ENCODE measurements around the gene ESF1.

Gene ESF1

DNA sequence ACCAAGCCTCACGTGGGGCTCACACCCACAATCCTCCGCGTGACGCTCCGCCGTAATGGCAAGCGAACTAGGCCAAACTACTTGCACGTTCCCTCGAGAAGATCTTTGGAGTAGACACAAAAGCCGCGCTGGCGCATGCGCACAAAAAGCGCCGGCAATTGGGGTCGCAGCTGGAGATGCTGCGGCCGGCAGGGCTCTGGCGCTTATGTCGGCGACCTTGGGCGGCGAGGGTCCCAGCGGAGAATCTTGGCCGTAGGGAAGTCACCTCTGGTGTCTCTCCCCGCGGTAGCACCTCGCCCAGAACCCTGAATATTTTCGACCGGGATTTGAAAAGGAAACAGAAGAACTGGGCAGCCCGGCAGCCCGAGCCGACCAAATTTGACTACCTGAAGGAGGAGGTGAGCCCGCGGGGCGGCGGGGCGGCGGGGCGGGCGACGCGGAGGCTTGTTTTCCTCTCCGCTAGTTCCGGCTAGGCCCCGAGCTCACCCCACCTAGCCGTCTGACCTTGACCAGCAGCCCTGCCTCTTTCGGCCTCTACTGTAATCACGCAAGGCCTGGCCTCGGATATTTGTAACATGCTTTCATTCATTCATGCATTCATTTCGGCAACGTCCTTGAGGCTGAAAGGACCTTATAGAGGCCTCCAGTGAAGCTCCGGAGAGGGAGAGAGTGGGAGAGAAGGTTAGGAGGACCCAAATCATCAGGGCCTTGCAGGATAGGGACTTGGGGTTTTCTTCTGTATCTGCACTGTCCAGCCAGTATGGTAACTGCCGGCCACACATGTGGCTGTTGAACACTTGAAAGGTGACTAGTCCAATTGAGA is at the start of gene ESF1, which contains the start of gene NDUFAF5:
Gene ESF1, minus strand, starts transcription at position 27 of the 823 bp plus-strand sequence. CDS start 1,779 bp downstream, outside the sequence.
Gene NDUFAF5, plus strand, starts transcription at position 136 of the 823 bp plus-strand sequence. Its CDS starts 41 bp downstream, at position 177.
- DNase-seq = peak; percentile 92

- no peak for DNase-seq
These were observed 46.8 kb upstream of the ESF1 start for GRCh38 chr20:13831476-13831875.

DNA sequence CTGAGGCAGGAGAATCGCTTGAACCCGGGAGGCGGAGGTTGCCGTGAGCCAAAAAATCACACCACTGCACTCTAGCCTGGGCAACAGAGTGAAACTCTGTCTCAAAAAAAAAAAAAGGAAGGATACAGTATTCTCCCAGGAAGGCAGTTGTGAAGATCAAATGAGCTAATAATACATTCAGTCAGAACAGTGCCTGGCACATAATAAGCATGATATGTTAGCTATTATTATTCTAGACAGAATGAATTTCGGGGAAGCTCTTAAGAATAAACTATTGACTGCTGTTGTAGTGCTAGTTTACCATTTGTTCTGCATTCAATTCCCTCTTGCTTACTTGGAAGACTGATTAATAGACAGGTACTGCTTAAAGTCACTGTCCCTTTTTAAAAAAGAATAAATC is 40.7 kb upstream of the ESF1 start:
- no peak for DNase-seq

DNA sequence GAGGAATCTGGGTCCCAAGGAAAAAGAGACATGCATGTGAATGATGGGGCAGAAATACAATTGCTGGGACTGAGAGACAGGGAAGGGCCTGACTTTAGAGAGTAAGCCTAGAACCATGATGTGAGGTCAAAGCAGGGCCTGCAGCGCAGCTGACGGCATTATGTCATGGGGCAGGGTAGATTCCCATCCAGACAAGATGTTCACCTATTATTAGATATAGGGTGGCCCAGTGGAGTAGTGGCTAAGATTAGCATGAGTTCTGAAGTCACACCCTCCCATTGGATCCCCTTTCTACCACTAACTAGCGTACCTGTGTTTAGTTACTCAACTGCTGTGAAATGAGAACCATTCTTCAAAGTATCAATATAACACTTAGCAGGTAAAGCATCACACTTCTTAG is 39.7 kb upstream of the ESF1 start:
- no peak for DNase-seq

GRCh38 chr20:13822459-13822858 is 37.7 kb upstream of the ESF1 start:
- DNase-seq = no peak

GRCh38 chr20:13821876-13822275 is 37.2 kb upstream of the ESF1 start:
- no peak for DNase-seq

GRCh38 chr20:13819885-13820645 is 35.3 kb upstream of the ESF1 start:
- no peak for DNase-seq

DNA sequence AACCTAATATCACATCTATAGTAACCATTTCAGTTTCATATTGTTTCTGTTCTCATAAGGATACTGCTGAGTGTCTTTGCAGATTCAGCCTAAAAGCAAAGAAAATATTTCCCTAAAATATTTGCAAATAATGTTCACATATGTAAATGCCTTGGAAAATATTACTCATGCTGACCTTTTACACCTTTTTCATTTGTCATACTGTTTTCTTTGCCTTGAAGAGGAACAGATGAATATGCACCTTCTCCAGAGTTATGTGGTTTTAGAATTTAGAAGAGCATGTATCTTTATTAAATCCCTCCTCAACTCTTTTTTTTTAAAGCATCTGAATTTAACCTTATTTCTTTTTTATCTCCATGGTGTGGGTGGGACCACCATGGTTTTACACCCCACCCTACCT is 32.6 kb upstream of the ESF1 start:
- no peak for DNase-seq

GRCh38 chr20:13816757-13817156 is 32.0 kb upstream of the ESF1 start:
- no peak for DNase-seq

DNA sequence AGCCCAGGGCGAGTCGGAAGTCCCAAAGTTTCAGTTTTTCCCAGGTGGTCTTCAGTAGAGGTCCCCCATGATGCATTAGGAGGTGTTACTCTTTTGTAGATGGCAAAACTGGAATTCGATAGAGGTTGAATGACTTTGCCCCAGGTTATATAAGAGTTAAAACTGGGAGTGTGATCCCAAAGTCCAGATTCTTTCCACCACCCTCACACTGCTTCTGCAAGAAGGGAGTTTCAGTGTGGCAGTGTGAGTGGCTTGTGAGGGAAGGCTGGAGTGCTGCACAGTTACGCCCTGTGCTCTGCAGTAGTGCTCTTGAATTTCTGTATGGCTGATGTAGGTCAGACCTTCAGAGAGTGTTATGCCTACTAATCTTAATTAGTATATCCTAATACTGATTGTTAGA is 30.0 kb upstream of the ESF1 start:
- DNase-seq = no peak

DNA sequence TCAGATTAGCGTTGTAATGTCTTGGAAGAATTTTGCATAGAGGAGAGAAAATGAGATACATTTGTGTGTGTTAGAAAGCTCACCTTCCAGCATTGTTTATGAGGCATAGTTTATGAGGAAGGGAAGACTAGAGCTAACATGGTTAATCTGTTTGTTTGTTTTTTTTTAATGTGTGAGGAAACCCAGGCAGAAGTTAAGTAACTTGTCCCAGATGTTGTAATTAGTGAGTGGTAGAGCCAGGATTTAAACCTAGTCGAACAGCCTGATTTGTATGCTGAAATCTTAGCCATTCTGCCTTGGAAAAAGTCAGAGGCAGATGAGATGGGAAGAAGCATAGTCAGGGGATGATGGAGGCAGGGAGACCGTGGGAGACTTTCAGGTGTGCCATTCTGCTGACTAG is 29.2 kb upstream of the ESF1 start:
- no peak for DNase-seq

GRCh38 chr20:13810446-13810845 is 25.7 kb upstream of the ESF1 start:
- DNase-seq = no peak

- DNase-seq = no peak
These were observed 25.1 kb upstream of the ESF1 start for GRCh38 chr20:13809855-13810254.

GRCh38 chr20:13809373-13809772 is 24.7 kb upstream of the ESF1 start:
- no peak for DNase-seq

DNA sequence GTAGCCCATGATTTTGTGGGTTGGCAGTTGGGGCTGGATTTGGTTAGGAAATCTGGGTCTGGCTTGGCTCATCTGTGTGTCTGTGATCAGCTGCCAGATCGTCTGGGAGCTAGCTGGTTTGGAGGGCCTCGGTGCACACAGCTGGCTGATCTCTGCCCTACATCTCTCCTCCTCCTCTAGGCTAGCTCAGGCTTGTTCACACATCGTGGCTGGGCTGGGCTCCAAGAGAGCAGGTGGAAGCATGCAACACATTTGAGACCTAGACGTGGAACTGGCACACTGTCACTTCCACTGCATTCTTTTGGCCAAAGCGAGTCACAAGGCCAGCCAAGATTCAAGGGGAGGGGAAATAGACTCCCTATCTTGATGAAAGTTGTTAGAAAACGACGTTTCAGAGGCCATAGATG is 16.0 kb upstream of the ESF1 start:
- DNase-seq = no peak

DNA sequence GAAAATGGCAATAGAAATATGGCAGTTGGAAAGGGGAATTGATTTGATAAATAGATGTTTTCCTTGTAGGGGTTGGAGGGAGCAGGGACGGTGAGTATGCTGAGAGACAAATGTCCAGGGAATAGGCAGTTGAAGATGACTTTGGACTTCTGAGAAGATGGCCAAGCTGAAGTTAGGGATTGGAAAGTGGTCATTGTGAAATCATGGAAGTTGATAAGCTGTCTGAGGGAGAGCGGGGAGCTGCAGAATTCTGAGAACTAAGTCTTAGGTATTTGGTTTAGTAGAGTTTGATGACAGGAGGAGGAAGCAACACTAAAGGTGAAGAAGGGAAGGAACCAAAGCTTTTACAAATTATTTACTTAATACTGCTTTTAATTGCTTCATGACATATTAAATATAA is 15.3 kb upstream of the ESF1 start:
- no peak for DNase-seq

DNA sequence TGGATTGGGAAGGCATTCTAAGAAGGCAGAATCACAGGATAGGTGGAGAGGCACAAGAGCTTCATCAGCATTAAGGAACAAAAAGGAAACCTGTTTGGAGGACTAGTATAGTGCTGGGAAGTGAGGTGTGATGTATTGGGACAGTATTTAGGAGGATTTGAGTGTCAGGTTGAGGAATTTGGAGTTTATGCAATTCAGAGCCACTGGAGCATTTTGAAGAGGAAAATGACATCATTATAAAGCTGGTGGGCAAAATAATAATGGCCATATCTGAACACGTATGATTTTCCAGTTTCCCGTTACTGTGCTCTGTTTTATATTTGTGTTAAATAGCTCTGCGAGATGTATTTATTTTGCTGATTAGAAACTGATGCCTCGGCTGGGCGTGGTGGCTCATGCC is 14.3 kb upstream of the ESF1 start:
- DNase-seq = no peak

GRCh38 chr20:13794667-13795066 is 9.9 kb upstream of the ESF1 start:
- DNase-seq = no peak

GRCh38 chr20:13793001-13793400 is 8.3 kb upstream of the ESF1 start:
- no peak for DNase-seq

DNA sequence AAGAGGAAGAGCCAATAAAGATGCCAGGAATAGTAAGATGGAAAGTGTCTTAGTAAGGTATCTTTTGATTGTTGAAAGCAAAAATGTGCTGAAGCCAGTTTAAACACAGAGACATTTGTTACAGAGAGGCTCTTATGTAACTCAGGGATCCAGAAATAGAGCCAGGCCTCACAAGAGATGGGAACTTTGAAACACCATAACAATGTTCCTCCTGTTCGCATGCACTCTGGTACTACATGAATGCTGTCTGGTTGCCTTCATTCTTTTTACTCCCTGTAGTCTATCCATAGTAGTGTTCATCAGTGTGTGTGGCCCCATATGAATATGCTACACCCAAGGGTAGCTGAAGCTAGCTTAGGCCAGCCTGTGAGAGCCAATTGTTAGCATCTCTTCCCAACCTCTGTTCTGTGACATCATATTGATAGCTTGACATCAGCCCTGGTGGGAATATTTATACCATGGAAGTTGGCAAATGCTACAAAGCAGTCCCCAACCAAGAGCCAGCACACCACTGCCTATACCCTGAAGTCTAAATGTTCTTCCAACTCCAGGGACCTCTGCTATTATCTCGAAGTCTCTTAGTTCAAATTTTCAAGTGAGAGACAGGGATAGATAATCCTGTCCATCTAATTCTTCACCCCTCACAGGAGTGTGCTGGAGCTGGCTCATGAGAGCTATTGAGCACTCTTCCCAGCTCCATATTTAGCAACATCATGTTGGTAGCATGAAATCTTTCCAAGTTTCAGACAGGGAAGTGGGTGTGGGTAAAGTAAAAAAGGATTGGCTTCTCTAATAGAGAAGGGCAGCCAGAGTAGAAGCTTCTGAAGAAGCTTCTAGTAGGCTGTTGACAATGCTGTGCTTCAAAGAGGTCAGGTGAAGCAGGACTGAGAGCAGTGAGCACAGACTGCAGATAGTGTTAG is 7.1 kb upstream of the ESF1 start:
- no peak for DNase-seq

DNA sequence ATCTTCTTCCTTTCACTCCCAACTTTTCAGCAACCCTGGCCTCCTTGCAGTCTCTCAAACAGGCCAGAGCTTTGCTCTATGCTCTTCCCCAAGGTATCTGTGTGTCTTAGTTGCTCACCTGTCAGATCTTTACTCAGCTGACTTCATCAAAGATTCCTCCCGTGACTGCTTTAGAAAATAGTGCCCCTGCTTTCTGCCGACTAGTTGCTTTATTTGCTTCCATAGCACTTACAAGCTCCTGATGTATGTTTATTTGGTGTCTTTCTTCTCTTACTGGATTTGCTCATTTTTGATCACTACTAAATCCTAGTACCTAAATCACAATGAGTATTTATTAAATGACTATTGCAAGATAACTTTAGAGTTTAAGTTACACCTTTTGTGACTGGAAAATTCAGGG is 6.0 kb upstream of the ESF1 start:
- no peak for DNase-seq

DNA sequence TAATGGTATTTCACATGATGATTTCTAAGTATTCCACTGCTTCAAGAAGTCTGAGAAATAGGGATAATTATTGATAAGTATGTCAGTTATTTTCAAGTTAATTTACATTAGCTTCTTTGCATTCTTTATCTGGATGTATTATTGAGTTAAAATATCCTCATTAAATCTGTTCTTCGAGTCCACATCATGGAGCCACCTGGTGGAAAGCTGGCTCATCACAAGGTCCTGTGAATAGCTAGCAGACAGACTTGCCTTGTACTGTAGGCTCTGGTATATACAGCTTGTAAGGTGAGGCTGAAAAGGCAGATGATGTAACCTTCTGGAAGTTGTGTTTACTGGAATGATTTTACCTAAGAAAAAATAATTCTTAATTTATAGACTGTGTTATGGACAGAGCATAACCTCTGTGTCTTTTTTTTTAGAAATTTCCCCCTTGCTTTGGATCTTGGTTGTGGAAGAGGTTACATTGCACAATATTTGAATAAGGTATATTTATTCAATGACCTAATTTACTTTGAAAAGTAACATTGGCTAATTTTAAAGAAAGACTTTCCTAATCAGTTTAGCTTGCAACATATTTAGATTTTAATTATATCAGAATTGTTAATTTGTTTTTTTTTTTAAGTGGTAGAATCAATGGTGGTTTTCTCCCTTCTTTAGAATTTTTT is 3.6 kb upstream of the ESF1 start:
- no peak for DNase-seq

All from NK-92 treated with Interleukin-12 subunit alpha and Interleukin-12 subunit beta, amount 100 ng/mL, for 24 hours (cell line).